ENCODE results near the gene PDE10A. TPM values are rescaled to one million over a fixed set of nuclear protein-coding genes. Genes with fewer than 3 reads are reported as not detected.

Gene PDE10A
- total RNA-seq, 6 experiments from 2014 or later, result 1.2 to 2.0 (median 1.6) TPM; not detected in 2

DNA sequence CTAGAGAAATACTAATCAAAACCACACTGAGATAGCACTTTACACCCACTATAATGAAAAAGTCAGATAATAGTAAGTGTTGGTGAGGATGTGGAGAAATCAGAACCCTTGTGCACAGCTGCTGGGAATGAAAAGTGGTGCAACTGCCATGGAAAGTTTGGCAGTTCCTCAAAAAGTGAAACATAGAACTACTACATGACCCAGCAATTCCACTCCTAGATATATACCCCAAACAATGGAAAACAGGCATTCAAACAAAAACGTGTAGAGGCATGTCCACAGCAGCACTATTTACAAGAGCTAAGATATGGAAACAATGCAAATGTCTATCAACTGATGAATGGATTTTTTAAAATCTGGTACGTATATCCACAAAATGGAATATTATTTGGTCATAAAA lies 236.1 kb downstream of the PDE10A start:
- Mint-ChIP-seq H3K4me3 (no peak overlapping the region), H3K36me3 (ENCODE audit: low read depth) (no peaks in the 10 kb centered on the region), H3K4me1 (ENCODE audit: low read depth) (no peaks in the 10 kb centered on the region), H3K9me3 (peaks cover 40% of the 10 kb centered on the region), H3K27ac (no peak overlapping the region), H3K27me3 (ENCODE audit: insufficient read depth) (no peaks in the 10 kb centered on the region)
- TF ChIP-seq, protein P1, sequence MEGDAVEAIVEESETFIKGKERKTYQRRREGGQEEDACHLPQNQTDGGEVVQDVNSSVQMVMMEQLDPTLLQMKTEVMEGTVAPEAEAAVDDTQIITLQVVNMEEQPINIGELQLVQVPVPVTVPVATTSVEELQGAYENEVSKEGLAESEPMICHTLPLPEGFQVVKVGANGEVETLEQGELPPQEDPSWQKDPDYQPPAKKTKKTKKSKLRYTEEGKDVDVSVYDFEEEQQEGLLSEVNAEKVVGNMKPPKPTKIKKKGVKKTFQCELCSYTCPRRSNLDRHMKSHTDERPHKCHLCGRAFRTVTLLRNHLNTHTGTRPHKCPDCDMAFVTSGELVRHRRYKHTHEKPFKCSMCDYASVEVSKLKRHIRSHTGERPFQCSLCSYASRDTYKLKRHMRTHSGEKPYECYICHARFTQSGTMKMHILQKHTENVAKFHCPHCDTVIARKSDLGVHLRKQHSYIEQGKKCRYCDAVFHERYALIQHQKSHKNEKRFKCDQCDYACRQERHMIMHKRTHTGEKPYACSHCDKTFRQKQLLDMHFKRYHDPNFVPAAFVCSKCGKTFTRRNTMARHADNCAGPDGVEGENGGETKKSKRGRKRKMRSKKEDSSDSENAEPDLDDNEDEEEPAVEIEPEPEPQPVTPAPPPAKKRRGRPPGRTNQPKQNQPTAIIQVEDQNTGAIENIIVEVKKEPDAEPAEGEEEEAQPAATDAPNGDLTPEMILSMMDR (IDR thresholded peaks at IDR 0.05), result no peak
- no peak for DNase-seq

DNA sequence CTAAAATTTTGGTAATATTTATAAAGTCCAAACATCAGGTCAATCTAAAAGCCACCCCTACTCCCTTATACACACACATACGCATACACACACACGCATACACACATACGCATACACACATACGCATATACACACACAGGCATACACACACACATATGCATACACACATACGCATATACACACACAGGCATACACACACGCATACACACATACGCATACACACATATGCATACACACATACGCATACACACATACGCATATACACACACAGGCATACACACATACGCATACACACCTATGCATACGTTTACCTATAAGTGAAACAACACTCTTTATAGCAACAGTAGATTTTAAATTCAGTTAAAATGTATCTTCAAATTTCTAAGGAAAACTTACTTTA lies 240.8 kb downstream of the PDE10A start:
- Mint-ChIP-seq H3K4me3 (no peak overlapping the region), H3K27me3 (ENCODE audit: insufficient read depth) (no peaks in the 10 kb centered on the region), H3K36me3 (ENCODE audit: low read depth) (no peaks in the 10 kb centered on the region)

DNA sequence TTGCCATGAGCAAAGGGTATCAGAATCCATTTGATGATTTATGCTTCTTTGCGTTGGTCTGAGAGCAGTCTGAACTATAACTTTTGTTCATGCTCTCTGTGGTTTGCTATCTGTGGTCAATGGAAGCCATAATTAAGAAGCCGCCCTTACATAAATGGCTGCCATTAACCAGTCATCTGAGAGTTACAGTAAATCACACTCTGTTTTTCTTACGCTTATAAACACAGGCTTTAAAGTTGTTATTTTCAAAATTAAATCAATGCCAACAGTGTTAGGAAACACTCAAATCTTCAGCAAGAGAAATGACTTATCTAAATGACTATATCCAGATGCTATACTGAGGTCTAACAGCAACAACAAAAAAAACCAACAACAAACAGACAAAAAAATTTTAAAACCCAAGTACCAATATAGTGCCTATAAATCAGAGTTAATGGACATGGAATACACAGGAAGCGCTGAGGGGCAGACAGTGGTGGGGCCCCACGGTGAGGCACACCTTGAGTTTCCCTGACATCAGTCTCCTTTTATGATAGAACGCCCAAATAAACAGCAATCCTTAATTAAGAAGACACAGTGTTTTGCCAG lies 245.7 kb downstream of the PDE10A start:
- TF ChIP-seq, protein P1 (IDR thresholded peaks at IDR 0.05), result no peak
- H3K9me3 Mint-ChIP-seq, result peaks cover 24% of the 10 kb centered on the region
- H3K27ac Mint-ChIP-seq, result no peak overlapping the region
- H3K27me3 Mint-ChIP-seq (ENCODE audit: insufficient read depth), result no peaks in the 10 kb centered on the region
- H3K4me1 Mint-ChIP-seq (ENCODE audit: low read depth), result no peaks in the 10 kb centered on the region
- DNase-seq, result no peak
- H3K36me3 Mint-ChIP-seq (ENCODE audit: low read depth), result no peaks in the 10 kb centered on the region
- H3K4me3 Mint-ChIP-seq, result no peak overlapping the region

More for the DNA sequence above, 240.8 kb downstream of the PDE10A start:
- Mint-ChIP-seq H3K9me3 (peaks cover 47% of the 10 kb centered on the region), H3K27ac (no peak overlapping the region), H3K4me1 (ENCODE audit: low read depth) (no peaks in the 10 kb centered on the region)
- DNase-seq, result no peak
- TF ChIP-seq, protein P1 (IDR thresholded peaks at IDR 0.05), result no peak

DNA sequence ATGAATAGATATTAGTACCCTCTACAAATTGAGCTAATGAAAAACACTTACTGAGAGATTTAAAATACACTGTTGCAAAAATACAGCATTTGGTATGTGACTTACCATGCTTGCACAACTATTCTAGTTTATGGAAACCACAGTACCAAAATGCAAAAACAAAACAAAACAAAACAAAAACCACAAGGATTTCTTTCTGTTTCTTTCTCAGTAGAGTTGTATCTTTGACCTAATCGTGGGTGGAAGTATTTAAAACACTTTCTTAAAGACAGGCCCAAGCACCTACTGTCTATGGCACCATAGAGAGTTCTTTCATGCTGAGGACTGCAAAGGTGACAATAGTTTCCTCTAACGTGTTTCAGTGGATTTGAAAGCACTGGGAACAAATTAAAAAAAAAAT lies 258.3 kb downstream of the PDE10A start:
- TF ChIP-seq, protein P1 (IDR thresholded peaks at IDR 0.05), result no peak
- H3K27ac Mint-ChIP-seq, result no peak overlapping the region
- no peaks in the 10 kb centered on the region for H3K27me3 Mint-ChIP-seq (ENCODE audit: insufficient read depth)
- no peak for DNase-seq
- H3K9me3 Mint-ChIP-seq, result peaks cover 23% of the 10 kb centered on the region
- H3K4me3 Mint-ChIP-seq, result no peak overlapping the region
- no peaks in the 10 kb centered on the region for H3K36me3 Mint-ChIP-seq (ENCODE audit: low read depth)
- no peaks in the 10 kb centered on the region for H3K4me1 Mint-ChIP-seq (ENCODE audit: low read depth)

DNA sequence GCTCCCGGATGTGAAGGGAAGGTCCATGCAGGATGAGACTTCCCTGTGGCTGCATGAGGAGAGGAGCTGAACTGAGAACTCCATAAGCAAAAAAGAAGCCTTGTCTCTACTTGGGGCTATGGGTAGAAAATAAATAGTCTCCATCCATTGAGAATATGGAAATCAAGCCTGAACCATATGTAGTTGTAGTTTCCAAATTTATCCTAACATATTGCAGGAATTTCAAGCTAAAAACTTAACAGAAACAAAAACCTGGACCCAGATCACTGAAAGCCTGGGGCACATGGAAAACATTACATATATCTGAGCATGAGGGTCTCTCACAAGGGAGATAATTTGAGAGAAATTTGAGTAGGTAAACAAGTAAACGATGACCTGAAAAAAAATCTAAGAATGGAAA lies 258.7 kb downstream of the PDE10A start:
- DNase-seq, result no peak
- no peaks in the 10 kb centered on the region for H3K36me3 Mint-ChIP-seq (ENCODE audit: low read depth)
- H3K27ac Mint-ChIP-seq, result no peak overlapping the region
- H3K4me1 Mint-ChIP-seq (ENCODE audit: low read depth), result no peaks in the 10 kb centered on the region
- TF ChIP-seq, protein P1 (IDR thresholded peaks at IDR 0.05), result no peak
- peaks cover 24% of the 10 kb centered on the region for H3K9me3 Mint-ChIP-seq
- H3K4me3 Mint-ChIP-seq, result no peak overlapping the region
- no peaks in the 10 kb centered on the region for H3K27me3 Mint-ChIP-seq (ENCODE audit: insufficient read depth)
